ENCODE measurements around the gene SLC35G6.

DNA sequence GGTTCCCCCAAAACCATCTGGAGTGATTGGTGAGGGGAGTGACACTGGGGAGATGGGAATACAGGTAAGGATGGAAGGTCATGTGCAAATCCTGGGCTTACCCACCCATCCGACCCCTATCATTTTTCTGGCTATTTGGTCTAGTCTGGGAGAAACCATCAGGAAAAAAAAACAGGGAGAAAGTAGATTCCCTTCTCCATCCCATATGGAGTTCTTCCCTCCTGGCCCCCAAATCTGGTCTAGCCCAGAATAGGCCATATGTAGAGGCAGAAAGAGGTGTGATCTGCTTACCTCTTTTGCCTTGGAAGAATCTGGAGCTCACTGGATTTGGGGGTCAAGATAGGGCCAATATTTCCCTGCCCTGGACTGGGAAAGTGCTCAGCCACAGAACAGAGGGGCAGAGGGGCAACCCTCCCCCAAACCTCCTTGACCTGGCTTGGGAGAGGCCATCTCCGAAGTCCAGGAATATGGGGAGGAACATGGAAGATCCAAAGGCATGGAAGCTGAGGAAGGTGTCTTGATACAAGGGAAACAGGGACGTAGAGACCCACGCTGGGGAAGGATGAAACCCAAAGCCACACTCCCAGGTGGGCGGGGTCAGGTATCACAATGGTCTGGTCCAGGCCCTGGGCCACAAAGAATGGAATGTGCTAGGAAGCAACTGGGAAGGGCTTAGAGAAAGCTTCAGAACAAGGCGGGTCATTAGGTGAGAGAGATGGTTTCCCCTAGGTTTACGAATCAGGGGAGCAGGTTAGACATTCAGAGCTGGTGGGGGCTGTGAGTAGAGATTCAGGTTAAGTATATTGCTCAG is 20.2 kb upstream of the SLC35G6 start:
- no peak for TF ChIP-seq CTCF (conservative IDR thresholded peaks at IDR 0.05 in 1 of 2, IDR thresholded peaks at IDR 0.05 in 1 of 2; ENCODE audit: extremely low read depth in 1 of 2, insufficient read depth in 1 of 2, low read depth in 1 of 2, low read length in 2 of 2)
- no peak for TF ChIP-seq EZH2 (IDR thresholded peaks at IDR 0.05; ENCODE audit: borderline replicate concordance, low read length)

All from mammary epithelial cell (primary cell).